Measurements from ENCODE around the gene RTP2.

DNA sequence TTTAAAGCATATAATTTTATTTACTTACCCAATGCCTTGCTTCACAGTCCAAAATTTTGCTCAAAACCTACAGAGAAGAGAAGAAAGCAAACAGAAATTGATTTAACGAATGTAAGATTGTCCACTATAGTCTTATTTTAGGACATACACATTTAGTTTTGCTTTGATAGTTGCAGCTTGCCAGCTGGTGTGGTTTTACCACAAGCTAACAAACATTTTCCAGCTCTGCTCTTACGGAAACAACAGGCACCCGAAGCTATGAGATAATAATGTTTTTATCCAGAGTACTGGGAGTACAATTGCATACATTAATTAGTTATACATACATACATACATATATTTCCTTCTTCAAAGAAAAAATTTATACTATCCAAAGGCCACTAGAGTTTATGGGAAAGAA is 32.5 kb upstream of the RTP2 start:
- TF ChIP-seq, protein P1, sequence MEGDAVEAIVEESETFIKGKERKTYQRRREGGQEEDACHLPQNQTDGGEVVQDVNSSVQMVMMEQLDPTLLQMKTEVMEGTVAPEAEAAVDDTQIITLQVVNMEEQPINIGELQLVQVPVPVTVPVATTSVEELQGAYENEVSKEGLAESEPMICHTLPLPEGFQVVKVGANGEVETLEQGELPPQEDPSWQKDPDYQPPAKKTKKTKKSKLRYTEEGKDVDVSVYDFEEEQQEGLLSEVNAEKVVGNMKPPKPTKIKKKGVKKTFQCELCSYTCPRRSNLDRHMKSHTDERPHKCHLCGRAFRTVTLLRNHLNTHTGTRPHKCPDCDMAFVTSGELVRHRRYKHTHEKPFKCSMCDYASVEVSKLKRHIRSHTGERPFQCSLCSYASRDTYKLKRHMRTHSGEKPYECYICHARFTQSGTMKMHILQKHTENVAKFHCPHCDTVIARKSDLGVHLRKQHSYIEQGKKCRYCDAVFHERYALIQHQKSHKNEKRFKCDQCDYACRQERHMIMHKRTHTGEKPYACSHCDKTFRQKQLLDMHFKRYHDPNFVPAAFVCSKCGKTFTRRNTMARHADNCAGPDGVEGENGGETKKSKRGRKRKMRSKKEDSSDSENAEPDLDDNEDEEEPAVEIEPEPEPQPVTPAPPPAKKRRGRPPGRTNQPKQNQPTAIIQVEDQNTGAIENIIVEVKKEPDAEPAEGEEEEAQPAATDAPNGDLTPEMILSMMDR (IDR thresholded peaks at IDR 0.05): no peak
- TF ChIP-seq EP300 (IDR thresholded peaks at IDR 0.05): no peak
- no peak for TF ChIP-seq POLR2A (IDR thresholded peaks at IDR 0.05)

Measured in suprapubic skin (tissue), 3 donors.